BJ (cell line): Measurements from ENCODE around the gene KRT222. TPM values are rescaled to one million over a fixed set of nuclear protein-coding genes. Genes with fewer than 3 reads are reported as not detected.
A peak's percentile ranks its signal among the peaks of the same experiment; 100 is the strongest.

Experiments used
- CTCF ChIA-PET: fragments of 350-600 bp; formaldehyde crosslinking; extraction: SDS; loops from one replicate; lab custom pipeline; 2021; ENCODE audit warnings: antibody characterized with exemption, inconsistent platforms; lab: Yijun Ruan, JAX
- POLR2A ChIA-PET: fragments of 300-600 bp; sonication (Branson Sonifier 250); formaldehyde crosslinking; extraction: SDS; loops from one replicate; lab custom pipeline; 2021; ENCODE audit warnings: antibody characterized with exemption; lab: Charles Lee
- DNase-seq: peaks from one replicate; pipeline ENCODE4 v3.0.0-alpha.2; 2011; ENCODE audit warnings: low read depth
- H3K27me3 ChIP-seq: 2 replicates; pipeline ENCODE4 v1.6.0; 2011; ENCODE audit warnings: low read length; ENCODE audit not compliant: control insufficient read depth, insufficient read depth
- H3K36me3 ChIP-seq: 2 replicates; pipeline ENCODE4 v1.5.1; 2011; ENCODE audit warnings: low read length; ENCODE audit not compliant: control insufficient read depth, insufficient read depth
- H3K4me3 ChIP-seq: 2 replicates; pipeline ENCODE4 v1.5.1; 2011; ENCODE audit warnings: low read depth, mild to moderate bottlenecking, control low read depth, low read length
- CTCF ChIP-seq: IDR thresholded peaks from 2 replicates; pipeline ENCODE4 v1.5.1; 2011; ENCODE audit warnings: low read depth, mild to moderate bottlenecking, control low read depth, inconsistent platforms, low read length, moderate library complexity; ENCODE audit not compliant: insufficient read depth
- polyA plus RNA-seq: library from polyadenylated mRNA; depleted of rRNA; stranded (reverse); fragments of >200 nt; gene quantifications from 2 replicates; pipeline ENCODE4 v1.2.3, GENCODE V29; 2011

KRT222 gene
- polyA plus RNA-seq, 1 experiment = not detected

- TF ChIP-seq CTCF = no peak
- POLR2A ChIA-PET = no interaction called here
- H3K36me3 ChIP-seq = no peaks in the 10 kb centered on the region; the same call in 1 of the 2 replicates
- CTCF ChIA-PET = no interaction called here
- H3K27me3 ChIP-seq = no peaks in the 10 kb centered on the region
- DNase-seq = no peak
- peak overlapping the region; percentile 74 for H3K4me3 ChIP-seq
Measured at GRCh38 chr17:40648384-40648968, 16.5 kb downstream of the KRT222 start.

GRCh38 chr17:40647624-40648383, 17.2 kb downstream of the KRT222 start, which contains the start of gene SMARCE1:
TSS of gene SMARCE1 (minus strand) at chr17:40647818. CDS start at chr17:40645802, 2,016 bp downstream.
- Histone ChIP-seq H3K36me3 (no peaks in the 10 kb centered on the region; the same call in none of the 2 replicates), H3K27me3 (no peaks in the 10 kb centered on the region), H3K4me3 (peak within 1 kb of the TSS; percentile 74)
- TF ChIP-seq CTCF = no peak
- ChIA-PET POLR2A (no interaction called here), CTCF (interaction anchor here (1.2 kb wide), 1 partner anchor 28 kb away, joined by 3 read pairs; no protein-coding TSS in a partner anchor)
- DNase-seq = peak; percentile 10

GRCh38 chr17:40646791-40647623, 18.0 kb downstream of the KRT222 start:
- ChIA-PET CTCF (interaction anchor here (0.8 to 1.2 kb wide), 2 partner anchors 21 to 27 kb away, joined by 3 to 4 read pairs; no protein-coding TSS in a partner anchor), POLR2A (interaction anchor here (0.6 kb wide), 1 partner anchor 10 kb away, joined by 3 read pairs; no protein-coding TSS in a partner anchor)
- no peak for TF ChIP-seq CTCF
- DNase-seq = no peak
- H3K4me3 ChIP-seq = peak overlapping the region; percentile 74
- peaks cover 2% of the 10 kb centered on the region for H3K36me3 ChIP-seq
- no peaks in the 10 kb centered on the region for H3K27me3 ChIP-seq

GRCh38 chr17:40645943-40646342, 19.0 kb downstream of the KRT222 start:
- peaks cover 2% of the 10 kb centered on the region for H3K36me3 ChIP-seq
- ChIA-PET CTCF (interaction anchor here (0.7 to 0.9 kb wide), 2 partner anchors 11 to 118 kb away, joined by 3 read pairs; no protein-coding TSS in a partner anchor), POLR2A (no interaction called here)
- TF ChIP-seq CTCF = no peak
- H3K27me3 ChIP-seq = no peaks in the 10 kb centered on the region
- no peak overlapping the region for H3K4me3 ChIP-seq
- no peak for DNase-seq
